Measurements from ENCODE around the gene PRDM1. TPM values are rescaled to one million over a fixed set of nuclear protein-coding genes. Genes with fewer than 3 reads are reported as not detected.

The PRDM1 gene
- total RNA-seq, 1 donor from 2014 or later = 2.7 TPM

- Histone ChIP-seq H3K4me3 (ENCODE audit: low read depth, low read length) (no peak overlapping the region), H3K36me3 (ENCODE audit: control insufficient read depth, insufficient read depth, low read length) (peaks cover 1% of the 10 kb centered on the region), H3K27me3 (ENCODE audit: control insufficient read depth, insufficient read depth, low read length) (no peaks in the 10 kb centered on the region)
- no peak for DNase-seq (ENCODE audit: low read depth)
- TF ChIP-seq, protein P1, sequence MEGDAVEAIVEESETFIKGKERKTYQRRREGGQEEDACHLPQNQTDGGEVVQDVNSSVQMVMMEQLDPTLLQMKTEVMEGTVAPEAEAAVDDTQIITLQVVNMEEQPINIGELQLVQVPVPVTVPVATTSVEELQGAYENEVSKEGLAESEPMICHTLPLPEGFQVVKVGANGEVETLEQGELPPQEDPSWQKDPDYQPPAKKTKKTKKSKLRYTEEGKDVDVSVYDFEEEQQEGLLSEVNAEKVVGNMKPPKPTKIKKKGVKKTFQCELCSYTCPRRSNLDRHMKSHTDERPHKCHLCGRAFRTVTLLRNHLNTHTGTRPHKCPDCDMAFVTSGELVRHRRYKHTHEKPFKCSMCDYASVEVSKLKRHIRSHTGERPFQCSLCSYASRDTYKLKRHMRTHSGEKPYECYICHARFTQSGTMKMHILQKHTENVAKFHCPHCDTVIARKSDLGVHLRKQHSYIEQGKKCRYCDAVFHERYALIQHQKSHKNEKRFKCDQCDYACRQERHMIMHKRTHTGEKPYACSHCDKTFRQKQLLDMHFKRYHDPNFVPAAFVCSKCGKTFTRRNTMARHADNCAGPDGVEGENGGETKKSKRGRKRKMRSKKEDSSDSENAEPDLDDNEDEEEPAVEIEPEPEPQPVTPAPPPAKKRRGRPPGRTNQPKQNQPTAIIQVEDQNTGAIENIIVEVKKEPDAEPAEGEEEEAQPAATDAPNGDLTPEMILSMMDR (IDR thresholded peaks at IDR 0.05; ENCODE audit: insufficient read depth, low read length, poor library complexity, severe bottlenecking) = no peak
Observed at GRCh38 chr6:106102967-106103727, 17.0 kb downstream of the PRDM1 start.

GRCh38 chr6:106103728-106104109 lies 17.6 kb downstream of the PRDM1 start:
- Histone ChIP-seq H3K36me3 (ENCODE audit: control insufficient read depth, insufficient read depth, low read length) (peaks cover 1% of the 10 kb centered on the region), H3K4me3 (ENCODE audit: low read depth, low read length) (no peak overlapping the region), H3K27me3 (ENCODE audit: control insufficient read depth, insufficient read depth, low read length) (no peaks in the 10 kb centered on the region)
- TF ChIP-seq, protein P1 (IDR thresholded peaks at IDR 0.05; ENCODE audit: insufficient read depth, low read length, poor library complexity, severe bottlenecking) = no peak
- DNase-seq (ENCODE audit: low read depth) = no peak

- Histone ChIP-seq H3K27me3 (ENCODE audit: control insufficient read depth, insufficient read depth, low read length) (no peaks in the 10 kb centered on the region), H3K36me3 (ENCODE audit: control insufficient read depth, insufficient read depth, low read length) (peaks cover 1% of the 10 kb centered on the region), H3K4me3 (ENCODE audit: low read depth, low read length) (no peak overlapping the region)
- no peak for DNase-seq (ENCODE audit: low read depth)
- TF ChIP-seq, protein P1 (IDR thresholded peaks at IDR 0.05; ENCODE audit: insufficient read depth, low read length, poor library complexity, severe bottlenecking) = no peak
Observed at GRCh38 chr6:106104476-106104875, 18.3 kb downstream of the PRDM1 start.

GRCh38 chr6:106104941-106105340 lies 18.8 kb downstream of the PRDM1 start:
- TF ChIP-seq, protein P1 (IDR thresholded peaks at IDR 0.05; ENCODE audit: insufficient read depth, low read length, poor library complexity, severe bottlenecking) = no peak
- no peaks in the 10 kb centered on the region for H3K27me3 ChIP-seq (ENCODE audit: control insufficient read depth, insufficient read depth, low read length)
- no peak for DNase-seq (ENCODE audit: low read depth)
- H3K36me3 ChIP-seq (ENCODE audit: control insufficient read depth, insufficient read depth, low read length) = peaks cover 1% of the 10 kb centered on the region
- H3K4me3 ChIP-seq (ENCODE audit: low read depth, low read length) = no peak overlapping the region

- Histone ChIP-seq H3K4me3 (ENCODE audit: low read depth, low read length) (no peak overlapping the region), H3K36me3 (ENCODE audit: control insufficient read depth, insufficient read depth, low read length) (peaks cover 1% of the 10 kb centered on the region), H3K27me3 (ENCODE audit: control insufficient read depth, insufficient read depth, low read length) (no peaks in the 10 kb centered on the region)
- TF ChIP-seq, protein P1 (IDR thresholded peaks at IDR 0.05; ENCODE audit: insufficient read depth, low read length, poor library complexity, severe bottlenecking) = no peak
- DNase-seq (ENCODE audit: low read depth) = no peak
Observed at GRCh38 chr6:106105493-106105892, 19.4 kb downstream of the PRDM1 start.
